Measurements from ENCODE around the gene FBRS. TPM values are rescaled to one million over a fixed set of nuclear protein-coding genes. Genes with fewer than 3 reads are reported as not detected.

The FBRS gene
- total and polyA plus RNA-seq, 2 experiments from 2014 or later: 22.1 to 22.9 TPM

DNA sequence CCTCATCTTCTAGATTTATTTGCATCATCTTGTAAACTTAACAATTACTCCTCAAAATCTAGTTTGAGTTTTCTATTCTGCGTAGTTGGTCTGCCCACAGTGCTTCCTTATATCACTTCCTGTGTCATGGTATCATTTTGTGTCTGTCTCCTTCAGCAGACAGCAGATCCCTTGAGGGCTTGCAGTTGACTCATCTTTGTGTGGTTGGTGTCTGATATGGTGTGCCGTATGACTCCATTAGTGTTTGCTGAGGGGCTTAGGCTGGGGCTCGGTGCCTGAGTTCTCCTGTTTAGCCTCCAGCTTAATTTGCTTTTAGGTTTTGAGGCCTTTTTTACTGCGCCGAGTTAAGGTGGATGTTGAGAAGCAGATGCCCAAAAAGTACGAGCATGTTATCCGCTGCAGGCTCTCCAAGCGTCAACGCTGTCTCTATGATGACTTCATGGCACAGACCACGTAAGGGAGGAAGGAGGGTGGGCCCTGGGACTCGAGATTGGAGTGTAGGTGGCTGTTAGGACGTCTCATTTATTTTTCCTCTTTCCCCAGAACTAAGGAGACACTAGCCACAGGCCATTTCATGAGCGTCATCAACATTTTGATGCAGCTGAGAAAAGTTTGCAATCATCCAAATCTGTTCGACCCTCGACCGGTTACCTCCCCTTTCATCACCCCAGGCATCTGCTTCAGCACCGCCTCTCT lies 57.7 kb downstream of the FBRS start:
- Histone ChIP-seq H2AFZ (no peak overlapping the region), H3K9me2 (replicated peaks; ENCODE audit: insufficient read depth) (no peaks in the 10 kb centered on the region), H3K79me2 (peaks cover 44% of the 10 kb centered on the region), H3K4me1 (ENCODE audit: insufficient read depth) (no peaks in the 10 kb centered on the region), H3K9me3 (ENCODE audit: low read depth) (no peaks in the 10 kb centered on the region), H3K4me2 (no peak overlapping the region), H3K27me3 (no peaks in the 10 kb centered on the region), H4K20me1 (ENCODE audit: insufficient read depth, poor library complexity, severe bottlenecking) (peaks cover 22% of the 10 kb centered on the region), H3K36me3 (replicated peaks; ENCODE audit: insufficient read depth, low read depth) (peaks cover 4% of the 10 kb centered on the region), H3K4me3 (no peak overlapping the region), H3K27ac (peak overlapping the region; percentile 74)
- WGBS (ENCODE audit: low lambda C conversion rate, missing lambda C conversion rate): 87% methylated on average over 17 of the region's 17 CpGs
- TF ChIP-seq EZH2phosphoT487 (IDR thresholded peaks at IDR 0.05; ENCODE audit: low read depth, severe bottlenecking, unreplicated experiment) (no peak), EZH2 (IDR thresholded peaks at IDR 0.05; ENCODE audit: borderline replicate concordance) (no peak)
- TF ChIP-seq, protein P1, sequence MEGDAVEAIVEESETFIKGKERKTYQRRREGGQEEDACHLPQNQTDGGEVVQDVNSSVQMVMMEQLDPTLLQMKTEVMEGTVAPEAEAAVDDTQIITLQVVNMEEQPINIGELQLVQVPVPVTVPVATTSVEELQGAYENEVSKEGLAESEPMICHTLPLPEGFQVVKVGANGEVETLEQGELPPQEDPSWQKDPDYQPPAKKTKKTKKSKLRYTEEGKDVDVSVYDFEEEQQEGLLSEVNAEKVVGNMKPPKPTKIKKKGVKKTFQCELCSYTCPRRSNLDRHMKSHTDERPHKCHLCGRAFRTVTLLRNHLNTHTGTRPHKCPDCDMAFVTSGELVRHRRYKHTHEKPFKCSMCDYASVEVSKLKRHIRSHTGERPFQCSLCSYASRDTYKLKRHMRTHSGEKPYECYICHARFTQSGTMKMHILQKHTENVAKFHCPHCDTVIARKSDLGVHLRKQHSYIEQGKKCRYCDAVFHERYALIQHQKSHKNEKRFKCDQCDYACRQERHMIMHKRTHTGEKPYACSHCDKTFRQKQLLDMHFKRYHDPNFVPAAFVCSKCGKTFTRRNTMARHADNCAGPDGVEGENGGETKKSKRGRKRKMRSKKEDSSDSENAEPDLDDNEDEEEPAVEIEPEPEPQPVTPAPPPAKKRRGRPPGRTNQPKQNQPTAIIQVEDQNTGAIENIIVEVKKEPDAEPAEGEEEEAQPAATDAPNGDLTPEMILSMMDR (IDR thresholded peaks at IDR 0.05; ENCODE audit: poor library complexity): no peak
- DNase-seq (ENCODE audit: low spot score): no peak

DNA sequence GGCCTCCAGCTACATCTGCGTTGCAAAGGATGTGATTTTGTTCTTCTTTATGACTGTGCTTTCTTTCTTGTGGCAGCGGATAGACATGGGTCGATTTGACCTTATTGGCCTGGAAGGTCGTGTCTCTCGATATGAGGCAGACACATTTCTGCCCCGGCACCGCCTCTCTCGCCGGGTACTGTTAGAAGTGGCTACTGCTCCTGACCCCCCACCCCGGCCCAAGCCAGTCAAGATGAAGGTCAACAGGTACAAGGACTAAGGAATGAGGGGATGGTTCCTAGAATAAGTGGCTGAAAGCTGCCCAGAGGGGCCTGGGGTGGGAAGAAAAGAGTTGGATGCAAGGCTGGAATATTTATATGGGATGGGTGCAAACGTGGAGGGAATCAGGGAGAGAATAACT lies 61.9 kb downstream of the FBRS start:
- Histone ChIP-seq H3K27me3 (no peaks in the 10 kb centered on the region), H3K79me2 (peaks cover 44% of the 10 kb centered on the region), H3K36me3 (replicated peaks; ENCODE audit: insufficient read depth, low read depth) (peaks cover 4% of the 10 kb centered on the region), H3K9me2 (replicated peaks; ENCODE audit: insufficient read depth) (no peaks in the 10 kb centered on the region), H3K4me3 (no peak overlapping the region), H4K20me1 (ENCODE audit: insufficient read depth, poor library complexity, severe bottlenecking) (peaks cover 19% of the 10 kb centered on the region), H3K9me3 (ENCODE audit: low read depth) (no peaks in the 10 kb centered on the region), H3K4me1 (ENCODE audit: insufficient read depth) (no peaks in the 10 kb centered on the region), H3K27ac (no peak overlapping the region), H2AFZ (no peak overlapping the region), H3K4me2 (no peak overlapping the region)
- 95% methylated on average over 11 of the region's 11 CpGs for WGBS (ENCODE audit: low lambda C conversion rate, missing lambda C conversion rate)
- TF ChIP-seq EZH2 (IDR thresholded peaks at IDR 0.05; ENCODE audit: borderline replicate concordance): no peak
- no peak for DNase-seq (ENCODE audit: low spot score)

Small RNAs within 50 kb of the gene (small RNA-seq; reads per million reads assigned to genes)
- gene AC093249.1: not detected
- gene RNU6-1043P: not detected
- gene RNU6-416P: not detected
- gene SNORA30: 2.8 reads per million, percentile 90 among the genes with 10 or more reads in this experiment

Other genes starting within 250 kb of the FBRS start
- 25.9 and 33.8 TPM in 2 replicates for gene DCTPP1, start 228.4 kb upstream of the FBRS start, total RNA-seq
- gene DCTPP1, start 228.4 kb upstream of the FBRS start, polyA plus RNA-seq: 36.3 and 47.2 TPM in 2 replicates
- 36.1 and 51.3 TPM in 2 replicates for gene SEPHS2, start 212.6 kb upstream of the FBRS start, total RNA-seq
- gene SEPHS2, start 212.6 kb upstream of the FBRS start, polyA plus RNA-seq: 69.2 and 81.0 TPM in 2 replicates
- 1.5 and 3.4 TPM in 2 replicates for gene ITGAL, start 185.7 kb upstream of the FBRS start, total RNA-seq
- gene ITGAL, start 185.7 kb upstream of the FBRS start, polyA plus RNA-seq: 0.95 and 1.1 TPM in 2 replicates
- 37.6 and 44.1 TPM in 2 replicates for gene ZNF768, start 131.9 kb upstream of the FBRS start, total RNA-seq
- 19.9 and 25.2 TPM in 2 replicates for gene ZNF768, start 131.9 kb upstream of the FBRS start, polyA plus RNA-seq
- 11.1 and 13.4 TPM in 2 replicates for gene ZNF747, start 123.6 kb upstream of the FBRS start, total RNA-seq
- gene ZNF747, start 123.6 kb upstream of the FBRS start, polyA plus RNA-seq: 9.9 and 10.5 TPM in 2 replicates
- 9.8 and 13.8 TPM in 2 replicates for gene ZNF764, start 100.1 kb upstream of the FBRS start, total RNA-seq
- gene ZNF764, start 100.1 kb upstream of the FBRS start, polyA plus RNA-seq: 12.1 and 12.5 TPM in 2 replicates
- 7.1 and 9.8 TPM in 2 replicates for gene ZNF688, start 86.7 kb upstream of the FBRS start, total RNA-seq
- gene ZNF688, start 86.7 kb upstream of the FBRS start, polyA plus RNA-seq: 21.0 and 21.3 TPM in 2 replicates
- gene ZNF785, start 72.7 kb upstream of the FBRS start, total RNA-seq: 10.8 and 11.7 TPM in 2 replicates
- gene ZNF785, start 72.7 kb upstream of the FBRS start, polyA plus RNA-seq: 7.3 and 10.0 TPM in 2 replicates
- 7.1 and 8.0 TPM in 2 replicates for gene ZNF689, start 48.0 kb upstream of the FBRS start, total RNA-seq
- 5.6 and 8.7 TPM in 2 replicates for gene ZNF689, start 48.0 kb upstream of the FBRS start, polyA plus RNA-seq
- 6.6 and 8.1 TPM in 2 replicates for gene PRR14, start 7.5 kb upstream of the FBRS start, total RNA-seq
- 18.7 and 20.0 TPM in 2 replicates for gene PRR14, start 7.5 kb upstream of the FBRS start, polyA plus RNA-seq
- 9.6 and 15.3 TPM in 2 replicates for gene SRCAP, start 40.7 kb downstream of the FBRS start, total RNA-seq
- gene SRCAP, start 40.7 kb downstream of the FBRS start, polyA plus RNA-seq: 29.3 and 33.6 TPM in 2 replicates
- gene PHKG2, start 90.0 kb downstream of the FBRS start, total RNA-seq: 27.5 and 28.0 TPM in 2 replicates
- 39.5 and 45.6 TPM in 2 replicates for gene PHKG2, start 90.0 kb downstream of the FBRS start, polyA plus RNA-seq
- gene CFAP119, start 103.6 kb downstream of the FBRS start, total RNA-seq: 1.3 and 5.0 TPM in 2 replicates
- gene CFAP119, start 103.6 kb downstream of the FBRS start, polyA plus RNA-seq: 4.2 and 6.1 TPM in 2 replicates
- gene RNF40, start 103.9 kb downstream of the FBRS start, total RNA-seq: 63.5 and 75.3 TPM in 2 replicates
- gene RNF40, start 103.9 kb downstream of the FBRS start, polyA plus RNA-seq: 70.4 and 75.6 TPM in 2 replicates
- 12.2 and 15.6 TPM in 2 replicates for gene ZNF629, start 128.8 kb downstream of the FBRS start, total RNA-seq
- gene ZNF629, start 128.8 kb downstream of the FBRS start, polyA plus RNA-seq: 7.7 and 8.7 TPM in 2 replicates
- 21.4 and 25.7 TPM in 2 replicates for gene BCL7C, start 235.6 kb downstream of the FBRS start, total RNA-seq
- gene BCL7C, start 235.6 kb downstream of the FBRS start, polyA plus RNA-seq: 54.1 and 57.3 TPM in 2 replicates
- gene CTF1, start 238.2 kb downstream of the FBRS start, total RNA-seq: 1.1 and 1.7 TPM in 2 replicates
- gene CTF1, start 238.2 kb downstream of the FBRS start, polyA plus RNA-seq: 13.0 and 18.2 TPM in 2 replicates